ENCODE measurements around the gene BTRC. TPM values are rescaled to one million over a fixed set of nuclear protein-coding genes. Genes with fewer than 3 reads are reported as not detected.
A peak's percentile ranks its signal among the peaks of the same experiment; 100 is the strongest.

Gene BTRC
- total and polyA plus RNA-seq, 2 donors (not counting 3 experiments of a cell fraction or from before 2014, with no cell fraction given) = 11.6 to 18.5 TPM

DNA sequence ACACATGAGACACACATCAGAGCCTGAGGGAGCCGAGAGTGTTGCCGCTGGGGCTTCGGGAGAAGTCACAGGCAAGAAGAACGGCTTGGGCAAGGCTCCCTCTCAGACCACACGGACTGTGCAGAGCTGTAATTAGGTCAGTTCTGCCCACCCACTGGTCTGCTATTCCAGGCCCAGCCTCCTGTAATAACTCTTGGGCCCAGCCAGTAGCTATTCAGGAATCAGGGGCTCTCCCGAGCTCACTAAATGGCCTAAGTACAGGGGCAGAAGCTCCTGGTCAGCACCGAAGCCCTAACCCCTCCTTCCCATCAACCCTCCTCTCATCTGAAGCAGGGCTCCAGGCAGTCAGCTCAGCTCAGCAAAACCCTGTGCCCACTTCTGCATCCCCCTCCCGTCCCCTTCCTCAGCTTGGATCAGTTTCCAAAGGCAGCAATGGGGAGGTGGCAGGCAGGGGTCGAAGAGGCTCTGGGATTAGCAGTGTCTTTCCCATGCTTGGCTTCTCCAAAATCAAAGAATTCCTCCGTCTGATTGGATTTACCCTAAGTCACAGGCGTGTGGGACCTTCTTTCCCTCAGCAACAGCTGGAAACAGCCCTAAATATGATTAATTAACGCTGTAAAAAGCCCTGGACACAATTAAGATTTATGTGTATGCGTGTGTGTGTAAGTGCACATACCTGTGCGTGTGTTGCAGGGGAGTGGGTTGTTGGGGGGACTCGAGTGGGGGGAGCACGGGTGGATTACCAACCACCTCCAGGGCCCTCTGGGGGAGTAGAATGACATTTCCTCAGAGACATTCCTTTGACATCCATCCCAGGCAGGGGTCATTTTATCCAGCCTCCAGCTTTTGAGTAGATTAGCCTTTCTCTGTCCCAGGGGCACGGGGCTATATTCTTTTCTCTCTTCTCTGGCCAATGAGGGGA, 48.4 kb upstream of the BTRC start:
- no peak overlapping the region for H3K4me3 ChIP-seq (replicated peaks in 1 of 3; ENCODE audit: insufficient read depth in 1 of 3, low read depth in 1 of 3, low read length in 3 of 3)
- H3K36me3 ChIP-seq (ENCODE audit: control insufficient read depth in 2 of 2, extremely low read depth in 1 of 2, insufficient read depth in 2 of 2, low read length in 2 of 2) = no peaks in the 10 kb centered on the region
- no peak overlapping the region for H2AFZ ChIP-seq (ENCODE audit: low read depth, low read length)
- H3K27ac ChIP-seq (ENCODE audit: insufficient read depth, low read depth, low read length) = no peak overlapping the region
- DNase-seq (ENCODE audit: low read depth, low spot score) (no peak), FAIRE-seq (no peak)
- peaks cover 40 to 49% of the 10 kb centered on the region in 2 experiments for H3K27me3 ChIP-seq (ENCODE audit: control insufficient read depth in 2 of 2, insufficient read depth in 2 of 2, low read length in 2 of 2)
- CTCF ChIA-PET = interaction anchor here (0.8 to 10.8 kb wide), 8 partner anchors 8 to 161 kb away, joined by 3 to 156 read pairs (median 4); no protein-coding TSS in a partner anchor
- H3K4me2 ChIP-seq (ENCODE audit: insufficient read depth, low read length) = no peak overlapping the region
- H3K9me3 ChIP-seq (replicated peaks; ENCODE audit: control insufficient read depth, insufficient read depth, low read length) = no peaks in the 10 kb centered on the region
- no peaks in the 10 kb centered on the region for H3K79me2 ChIP-seq (ENCODE audit: control insufficient read depth, insufficient read depth, low read length)
- POLR2A ChIA-PET = interaction anchor here (0.6 kb wide), 1 partner anchor 267 kb away, joined by 3 read pairs; no protein-coding TSS in a partner anchor
- intact Hi-C loops (cut with micrococcal nuclease) = no loop called here
- no peaks in the 10 kb centered on the region for H4K20me1 ChIP-seq (replicated peaks; ENCODE audit: control insufficient read depth, extremely low read depth, insufficient read depth, low read length)
- H3K9ac ChIP-seq (replicated peaks; ENCODE audit: extremely low read depth, insufficient read depth, low read length) = no peak overlapping the region
- BruUV-seq (replicated peaks) = no TSS peak
- TF ChIP-seq POLR2A (IDR thresholded peaks at IDR 0.05; ENCODE audit: low read depth, low read length) (no peak), EZH2 (IDR thresholded peaks at IDR 0.05; ENCODE audit: borderline replicate concordance, low read depth, low read length, severe bottlenecking) (peak; percentile 13)
- H3K4me1 ChIP-seq (ENCODE audit: control insufficient read depth, extremely low read depth, insufficient read depth, low read length) = no peaks in the 10 kb centered on the region
- dilution Hi-C loops (cut with MboI; ENCODE audit: extremely low pct_ligation_motif_present, low sequenced_read_pairs) = no loop called here
- H3K9me1 ChIP-seq (replicated peaks; ENCODE audit: control insufficient read depth, extremely low read depth, insufficient read depth, low read length) = no peaks in the 10 kb centered on the region

DNA sequence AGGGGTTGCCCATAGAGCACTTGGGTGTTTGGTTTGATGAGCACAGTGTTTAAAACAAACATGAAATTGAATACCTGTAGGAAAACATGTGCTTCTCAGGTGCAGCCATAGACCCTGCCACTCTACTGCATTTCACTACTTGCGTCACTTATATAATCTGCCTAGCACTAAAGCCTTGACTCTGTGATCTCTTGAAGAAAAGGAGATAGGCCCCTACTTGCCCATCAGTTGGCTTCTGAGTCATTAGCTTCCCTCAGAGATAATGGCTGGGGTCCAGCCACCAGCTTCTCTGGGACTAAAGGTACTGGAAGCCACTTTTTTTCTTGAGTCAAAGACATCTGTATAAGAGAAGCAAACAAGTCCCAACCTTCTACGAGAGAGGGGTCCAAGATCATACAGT, 45.9 kb upstream of the BTRC start:
- H3K36me3 ChIP-seq (ENCODE audit: control insufficient read depth in 2 of 2, extremely low read depth in 1 of 2, insufficient read depth in 2 of 2, low read length in 2 of 2) = no peaks in the 10 kb centered on the region
- H2AFZ ChIP-seq (ENCODE audit: low read depth, low read length) = no peak overlapping the region
- FAIRE-seq (no peak), DNase-seq (ENCODE audit: low read depth, low spot score) (no peak)
- intact Hi-C loops (cut with micrococcal nuclease) (no loop called here), dilution Hi-C loops (cut with MboI; ENCODE audit: extremely low pct_ligation_motif_present, low sequenced_read_pairs) (no loop called here)
- BruUV-seq (replicated peaks) = no TSS peak
- H3K79me2 ChIP-seq (ENCODE audit: control insufficient read depth, insufficient read depth, low read length) = no peaks in the 10 kb centered on the region
- H3K9me1 ChIP-seq (replicated peaks; ENCODE audit: control insufficient read depth, extremely low read depth, insufficient read depth, low read length) = no peaks in the 10 kb centered on the region
- H3K27me3 ChIP-seq (ENCODE audit: control insufficient read depth in 2 of 2, insufficient read depth in 2 of 2, low read length in 2 of 2) = peaks cover 54 to 58% of the 10 kb centered on the region in 2 experiments
- TF ChIP-seq MYC (IDR thresholded peaks at IDR 0.05; ENCODE audit: low read depth, low read length) = no peak
- TF ChIP-seq, protein P1, sequence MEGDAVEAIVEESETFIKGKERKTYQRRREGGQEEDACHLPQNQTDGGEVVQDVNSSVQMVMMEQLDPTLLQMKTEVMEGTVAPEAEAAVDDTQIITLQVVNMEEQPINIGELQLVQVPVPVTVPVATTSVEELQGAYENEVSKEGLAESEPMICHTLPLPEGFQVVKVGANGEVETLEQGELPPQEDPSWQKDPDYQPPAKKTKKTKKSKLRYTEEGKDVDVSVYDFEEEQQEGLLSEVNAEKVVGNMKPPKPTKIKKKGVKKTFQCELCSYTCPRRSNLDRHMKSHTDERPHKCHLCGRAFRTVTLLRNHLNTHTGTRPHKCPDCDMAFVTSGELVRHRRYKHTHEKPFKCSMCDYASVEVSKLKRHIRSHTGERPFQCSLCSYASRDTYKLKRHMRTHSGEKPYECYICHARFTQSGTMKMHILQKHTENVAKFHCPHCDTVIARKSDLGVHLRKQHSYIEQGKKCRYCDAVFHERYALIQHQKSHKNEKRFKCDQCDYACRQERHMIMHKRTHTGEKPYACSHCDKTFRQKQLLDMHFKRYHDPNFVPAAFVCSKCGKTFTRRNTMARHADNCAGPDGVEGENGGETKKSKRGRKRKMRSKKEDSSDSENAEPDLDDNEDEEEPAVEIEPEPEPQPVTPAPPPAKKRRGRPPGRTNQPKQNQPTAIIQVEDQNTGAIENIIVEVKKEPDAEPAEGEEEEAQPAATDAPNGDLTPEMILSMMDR (IDR thresholded peaks at IDR 0.05; ENCODE audit: extremely low read depth in 1 of 2, insufficient read depth in 1 of 2, low read depth in 1 of 2, low read length in 2 of 2) = no peak
- no peak for TF ChIP-seq POLR2AphosphoS5 (IDR thresholded peaks at IDR 0.05; ENCODE audit: insufficient read depth, low read depth, low read length)
- TF ChIP-seq, protein P2, sequence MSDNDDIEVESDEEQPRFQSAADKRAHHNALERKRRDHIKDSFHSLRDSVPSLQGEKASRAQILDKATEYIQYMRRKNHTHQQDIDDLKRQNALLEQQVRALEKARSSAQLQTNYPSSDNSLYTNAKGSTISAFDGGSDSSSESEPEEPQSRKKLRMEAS (IDR thresholded peaks at IDR 0.05; ENCODE audit: insufficient read depth, insufficient read length) = no peak
- TF ChIP-seq EZH2 (IDR thresholded peaks at IDR 0.05; ENCODE audit: borderline replicate concordance, low read depth, low read length, severe bottlenecking) = no peak
- no peak for TF ChIP-seq GATA2 (IDR thresholded peaks at IDR 0.05; ENCODE audit: insufficient read depth, insufficient read length, low read depth, low read length)
- TF ChIP-seq FOS (IDR thresholded peaks at IDR 0.05; ENCODE audit: borderline replicate concordance, insufficient read depth, low read length) = no peak
- no peak for TF ChIP-seq POLR2A (IDR thresholded peaks at IDR 0.05; ENCODE audit: low read depth, low read length)
- TF ChIP-seq JUN (IDR thresholded peaks at IDR 0.05; ENCODE audit: borderline replicate concordance, insufficient read depth, insufficient read length, low read depth) = no peak
- no peaks in the 10 kb centered on the region for H3K9me3 ChIP-seq (replicated peaks; ENCODE audit: control insufficient read depth, insufficient read depth, low read length)
- no peak overlapping the region for H3K27ac ChIP-seq (ENCODE audit: insufficient read depth, low read depth, low read length)
- H3K4me1 ChIP-seq (ENCODE audit: control insufficient read depth, extremely low read depth, insufficient read depth, low read length) = no peaks in the 10 kb centered on the region
- no peak overlapping the region for H3K4me2 ChIP-seq (ENCODE audit: insufficient read depth, low read length)
- CTCF ChIA-PET = interaction anchor here (1.5 to 4.8 kb wide), 3 partner anchors 10 to 158 kb away, joined by 5 to 23 read pairs (median 7); no protein-coding TSS in a partner anchor
- no peaks in the 10 kb centered on the region for H4K20me1 ChIP-seq (replicated peaks; ENCODE audit: control insufficient read depth, extremely low read depth, insufficient read depth, low read length)
- H3K9ac ChIP-seq (replicated peaks; ENCODE audit: extremely low read depth, insufficient read depth, low read length) = no peak overlapping the region
- H3K4me3 ChIP-seq (replicated peaks in 1 of 3; ENCODE audit: insufficient read depth in 1 of 3, low read depth in 1 of 3, low read length in 3 of 3) = no peak overlapping the region
- POLR2A ChIA-PET = no interaction called here
